Brain microvascular endothelial cell (primary cell): ENCODE measurements around the gene TRIM60.
"Not testable (repeated sequence)": the region's sequence is repeated elsewhere in the genome, so short reads cannot be mapped to it uniquely, and the experiment has no call there.

Experiments
- DNase-seq: peaks from one replicate; pipeline ENCODE4 v3.0.0-alpha.2; 2020
- H3K27ac ChIP-seq: fragments of 250-450 bp; sonication (Bioruptor Pico); 2 replicates; pipeline ENCODE4 v1.5.1; 2020; ENCODE audit warnings: mild to moderate bottlenecking, moderate library complexity
- H3K27me3 ChIP-seq: fragments of 250-450 bp; sonication (Bioruptor Pico); replicated peaks from 2 replicates; pipeline ENCODE4 v1.5.1; 2020; ENCODE audit warnings: mild to moderate bottlenecking
- H3K36me3 ChIP-seq: fragments of 250-450 bp; sonication (Bioruptor Pico); replicated peaks from 2 replicates; pipeline ENCODE4 v1.5.1; 2020; ENCODE audit warnings: mild to moderate bottlenecking
- H3K4me3 ChIP-seq: 2 replicates; pipeline ENCODE4 v1.5.1; 2011; ENCODE audit warnings: low read depth, mild to moderate bottlenecking, control low read depth, low read length, moderate library complexity
- CTCF ChIP-seq: IDR thresholded peaks from 2 replicates; pipeline ENCODE4 v1.5.1; 2011; ENCODE audit warnings: low read depth, mild to moderate bottlenecking, moderate library complexity, low read length, control low read depth, inconsistent platforms; ENCODE audit errors: missing control alignments
- in situ Hi-C: cut with HindIII; loops from 2 replicates; pipeline ENCODE4 v1.10.0; 2017; ENCODE audit warnings: low sequenced_read_pairs, low pct_ligation_motif_present

The TRIM60 gene

DNA sequence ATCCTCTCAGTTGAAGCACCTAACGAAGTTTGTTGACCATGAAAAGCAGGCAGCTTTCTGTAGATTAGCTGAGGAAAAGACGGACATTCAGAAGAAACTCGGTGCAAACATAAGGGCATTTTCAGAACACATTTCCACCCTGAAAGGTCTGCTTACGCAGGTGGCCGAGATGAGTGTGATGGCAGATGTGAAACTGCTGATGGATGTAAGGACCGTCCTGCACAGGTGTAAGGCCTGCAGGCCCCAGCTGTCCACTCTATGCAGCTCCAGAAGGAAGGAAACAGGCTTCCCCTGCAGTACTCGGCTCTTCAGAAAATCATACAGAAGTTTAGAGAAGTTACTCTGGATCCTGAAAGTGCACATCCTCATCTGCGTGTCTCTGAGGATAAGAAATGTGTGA is 20.8 kb upstream of the TRIM60 start:
- H3K4me3 ChIP-seq, result no peak overlapping the region
- no peak for DNase-seq
- in situ Hi-C loops, result no loop called here
- no peaks in the 10 kb centered on the region for H3K27me3 ChIP-seq
- no peaks in the 10 kb centered on the region for H3K36me3 ChIP-seq
- no peak for TF ChIP-seq CTCF
- H3K27ac ChIP-seq, result no peak overlapping the region

GRCh38 chr4:165011403-165011802 is 20.4 kb upstream of the TRIM60 start:
- Histone ChIP-seq H3K27me3 (no peaks in the 10 kb centered on the region), H3K4me3 (no peak overlapping the region), H3K36me3 (no peaks in the 10 kb centered on the region), H3K27ac (no peak overlapping the region)
- in situ Hi-C loops, result no loop called here
- TF ChIP-seq CTCF, result no peak
- DNase-seq, result no peak

- no peak for TF ChIP-seq CTCF
- H3K36me3 ChIP-seq, result no peaks in the 10 kb centered on the region
- DNase-seq, result no peak
- in situ Hi-C loops, result no loop called here
- H3K27me3 ChIP-seq, result no peaks in the 10 kb centered on the region
- H3K4me3 ChIP-seq, result no peak overlapping the region
- H3K27ac ChIP-seq, result no peak overlapping the region
Measured at GRCh38 chr4:165013691-165014090, 18.1 kb upstream of the TRIM60 start.

- Histone ChIP-seq H3K36me3 (no peaks in the 10 kb centered on the region), H3K27ac (no peak overlapping the region), H3K4me3 (no peak overlapping the region), H3K27me3 (no peaks in the 10 kb centered on the region)
- in situ Hi-C loops, result no loop called here
- peak; percentile 42 for TF ChIP-seq CTCF
- DNase-seq, result no peak
Measured at GRCh38 chr4:165016971-165017370, 14.8 kb upstream of the TRIM60 start.

- in situ Hi-C loops, H3K27ac ChIP-seq: not testable (repeated sequence)
Measured at GRCh38 chr4:165019995-165020394, 11.8 kb upstream of the TRIM60 start.

GRCh38 chr4:165025782-165026181 is 6.0 kb upstream of the TRIM60 start:
- H3K27ac ChIP-seq, in situ Hi-C loops, H3K36me3 ChIP-seq, H3K27me3 ChIP-seq, H3K4me3 ChIP-seq, DNase-seq: not testable (repeated sequence)

More at GRCh38 chr4:165019995-165020394, 11.8 kb upstream of the TRIM60 start:
- H3K27me3 ChIP-seq, DNase-seq, H3K4me3 ChIP-seq, H3K36me3 ChIP-seq: not testable (repeated sequence)

- in situ Hi-C loops, result no loop called here
- peak; percentile 5 for DNase-seq
- Histone ChIP-seq H3K36me3 (no peaks in the 10 kb centered on the region), H3K27ac (no peak overlapping the region), H3K27me3 (no peaks in the 10 kb centered on the region), H3K4me3 (no peak overlapping the region)
- no peak for TF ChIP-seq CTCF
Measured at GRCh38 chr4:165027762-165028402, 3.9 kb upstream of the TRIM60 start.
